Small intestine (tissue), 7 donors: Measurements from ENCODE around the gene PYCARD. TPM values are rescaled to one million over a fixed set of nuclear protein-coding genes. Genes with fewer than 3 reads are reported as not detected.
A peak's percentile ranks its signal among the peaks of the same experiment; 100 is the strongest.
"Not testable (repeated sequence)": the region's sequence is repeated elsewhere in the genome, so short reads cannot be mapped to it uniquely, and the experiment has no call there.

Experiments
- DNase-seq, 2 donors: peaks; one replicate each; pipeline versions ENCODE4 v3.0.0 to v3.0.0-alpha.2; 2013
- FAIRE-seq: peaks from 2 replicates; lab custom pipeline; 2012; peaks lifted over from hg19 to GRCh38; lab: Jason Lieb, UNC
- H3K27ac ChIP-seq, 3 donors: one replicate each; pipeline ENCODE4 v1.5.1; 2013; ENCODE audit warnings: low read length in 2 of 3, mild to moderate bottlenecking in 2 of 3, control low read depth in 1 of 3, inconsistent platforms in 1 of 3, low read depth in 1 of 3, moderate library complexity in 1 of 3
- H3K27me3 ChIP-seq, 3 donors: one replicate each; pipeline ENCODE4 v1.6.1; 2013; ENCODE audit warnings: low read length in 3 of 3, inconsistent platforms in 1 of 3; ENCODE audit not compliant: control insufficient read depth in 3 of 3, insufficient read depth in 3 of 3
- H3K36me3 ChIP-seq, 3 donors: one replicate each; pipeline ENCODE4 v1.6.1; 2013; ENCODE audit warnings: low read length in 3 of 3, inconsistent platforms in 1 of 3, low read depth in 1 of 3, mild to moderate bottlenecking in 1 of 3, moderate library complexity in 1 of 3; ENCODE audit not compliant: control insufficient read depth in 3 of 3, insufficient read depth in 2 of 3
- H3K4me1 ChIP-seq, 3 donors: one replicate each; pipeline ENCODE4 v1.6.1; 2013; ENCODE audit warnings: low read length in 2 of 3, inconsistent platforms in 1 of 3, low read depth in 1 of 3, mild to moderate bottlenecking in 1 of 3, moderate library complexity in 1 of 3; ENCODE audit not compliant: control insufficient read depth in 3 of 3, insufficient read depth in 2 of 3
- H3K4me3 ChIP-seq, 3 donors: one replicate each; pipeline ENCODE4 v1.5.1; 2013; ENCODE audit warnings: low read length in 3 of 3, control low read depth in 1 of 3, inconsistent platforms in 1 of 3, low read depth in 1 of 3, mild to moderate bottlenecking in 1 of 3, moderate library complexity in 1 of 3
- H3K9me3 ChIP-seq, 2 donors: one replicate each; pipeline ENCODE4 v1.6.1; 2013; ENCODE audit warnings: low read depth in 1 of 2, low read length in 1 of 2; ENCODE audit not compliant: control insufficient read depth in 2 of 2, insufficient read depth in 1 of 2
- WGBS, 3 donors: extraction: QIAGEN DNeasy Blood & Tissue Kit; methylation state at CpG; one replicate each; pipeline ENCODE4 v1.1.7; 2013; 5-methylcytosine and 5-hydroxymethylcytosine counted together
- polyA plus RNA-seq, 4 donors: library from polyadenylated mRNA; stranded (reverse) in 3 of 4; unstranded in 1 of 4; fragments of 200-250 nt in 3 of 4; fragments of 120-200 nt in 1 of 4; gene quantifications; one replicate each; pipeline versions ENCODE4 v1.2.1 to v1.2.3, GENCODE V29; 2013
- donor health status: healthy with polysubstance abuse.
- donor health status: control.
- donor health status: control.
- donor health status: Bipolar disorder and iron deficiency.
- donor health status: healthy.

Gene PYCARD
- polyA plus RNA-seq, 4 donors, result 47.1 to 247 (median 170) TPM

GRCh38 chr16:31170048-31170447, 32.5 kb downstream of the PYCARD start:
- WGBS, 3 donors, result no CpG with 5 or more reads among the region's 2 CpGs
- peak overlapping the region in 2 of 3 donors; percentile 33 to 56 for H3K27ac ChIP-seq
- not testable (repeated sequence) for H3K4me3 ChIP-seq, FAIRE-seq, H3K27me3 ChIP-seq, H3K4me1 ChIP-seq, H3K9me3 ChIP-seq, H3K36me3 ChIP-seq
- peak; percentile 58 to 64 for DNase-seq

DNA sequence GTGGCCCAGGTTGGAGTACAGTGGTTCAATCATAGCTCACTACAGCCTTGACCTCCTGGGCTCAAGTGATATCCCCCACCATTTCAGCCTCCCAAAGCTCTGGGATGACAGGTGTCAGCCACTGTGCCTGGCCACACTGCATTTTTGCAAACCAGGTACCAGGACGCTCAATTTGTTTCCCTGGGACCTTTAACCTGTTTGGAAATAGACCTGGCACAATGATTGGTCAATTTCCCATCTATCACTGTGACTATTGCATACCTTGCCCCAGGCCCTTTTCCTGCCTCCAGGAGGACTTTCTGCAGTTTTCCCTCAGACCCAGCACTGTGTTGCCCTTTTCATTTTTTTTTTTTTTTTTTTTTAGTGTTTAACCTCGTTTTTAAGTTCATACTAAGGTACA, 33.7 kb downstream of the PYCARD start:
- H3K27me3 ChIP-seq, result no peaks in the 10 kb centered on the region
- H3K4me3 ChIP-seq, result no peak overlapping the region
- peaks cover 2 to 5% (median 2%) of the 10 kb centered on the region in 3 donors for H3K4me1 ChIP-seq
- no peak for FAIRE-seq
- H3K9me3 ChIP-seq, result no peaks in the 10 kb centered on the region
- H3K36me3 ChIP-seq, result no peaks in the 10 kb centered on the region
- DNase-seq, result no peak
- 44 to 68% (median 68%) methylated on average over 2 of the region's 2 CpGs for WGBS, 3 donors
- H3K27ac ChIP-seq, result no peak overlapping the region

- 89 to 94% (median 93%) methylated on average over 8 of the region's 8 CpGs for WGBS, 3 donors
- DNase-seq, result no peak
- Histone ChIP-seq H3K4me3 (no peak overlapping the region), H3K9me3 (no peaks in the 10 kb centered on the region), H3K27ac (no peak overlapping the region), H3K27me3 (no peaks in the 10 kb centered on the region), H3K4me1 (peaks cover 2 to 5% (median 2%) of the 10 kb centered on the region in 3 donors), H3K36me3 (no peaks in the 10 kb centered on the region)
- FAIRE-seq, result no peak
Measured at GRCh38 chr16:31167315-31167714, 35.2 kb downstream of the PYCARD start.

DNA sequence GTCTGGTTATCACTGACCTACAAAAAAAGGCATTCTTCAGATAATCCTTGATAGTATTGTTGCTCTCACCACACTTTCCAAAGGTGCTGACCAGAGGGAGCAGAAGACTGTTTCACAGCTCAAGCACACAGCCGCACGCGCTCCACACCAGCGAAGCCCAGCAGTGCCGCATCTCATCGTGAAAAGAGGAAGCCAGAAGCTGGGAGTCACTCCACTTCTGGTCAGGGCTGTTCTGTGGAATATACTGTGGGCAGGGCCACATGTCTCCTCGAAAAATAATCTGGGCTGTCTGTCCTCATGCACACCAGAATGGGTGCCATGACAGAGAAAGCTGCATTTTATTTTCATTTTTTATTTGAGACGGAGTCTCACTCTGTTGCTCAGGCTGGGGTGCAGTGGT, 45.4 kb downstream of the PYCARD start:
- Histone ChIP-seq H3K4me1 (no peaks in the 10 kb centered on the region), H3K27ac (no peak overlapping the region), H3K36me3 (no peaks in the 10 kb centered on the region), H3K4me3 (no peak overlapping the region), H3K27me3 (no peaks in the 10 kb centered on the region), H3K9me3 (no peaks in the 10 kb centered on the region)
- DNase-seq, result no peak
- FAIRE-seq, result no peak
- 43 to 46% (median 43%) methylated on average over 8 of the region's 8 CpGs for WGBS, 3 donors

Other genes with a start within 250 kb of the PYCARD start
- gene SETD1A, start 245.0 kb downstream of the PYCARD start, polyA plus RNA-seq, result 10 to 100 TPM in 2 of 4 donors, 1 to 10 TPM in 2; 6.9 to 11.4 (median 9.0) TPM
- gene HSD3B7, start 217.6 kb downstream of the PYCARD start, polyA plus RNA-seq, result 10 to 100 TPM; 15.9 to 48.9 (median 23.2) TPM
- gene STX1B, start 192.1 kb downstream of the PYCARD start, polyA plus RNA-seq, result 1 to 10 TPM in 1 of 4 donors, under 1 TPM in 1, not detected in 2; 0.64 to 1.5 TPM
- 100 to 1,000 TPM in 2 of 4 donors, 10 to 100 TPM in 2; 64.6 to 115 (median 91.5) TPM for gene STX4, start 169.2 kb downstream of the PYCARD start, polyA plus RNA-seq
- 10 to 100 TPM in 2 of 4 donors, 1 to 10 TPM in 2; 5.4 to 12.2 (median 10.1) TPM for gene ZNF668, start 128.5 kb downstream of the PYCARD start, polyA plus RNA-seq
- gene ZNF646, start 128.3 kb downstream of the PYCARD start, polyA plus RNA-seq, result 10 to 100 TPM in 2 of 4 donors, 1 to 10 TPM in 2; 3.0 to 14.0 (median 7.3) TPM
- 1 to 10 TPM; 1.2 to 4.7 (median 1.7) TPM for gene PRSS53, start 113.8 kb downstream of the PYCARD start, polyA plus RNA-seq
- gene VKORC1, start 108.0 kb downstream of the PYCARD start, polyA plus RNA-seq, result 10 to 100 TPM; 54.4 to 87.8 (median 80.6) TPM
- 10 to 100 TPM; 23.8 to 30.5 (median 27.6) TPM for gene BCKDK, start 94.4 kb downstream of the PYCARD start, polyA plus RNA-seq
- 10 to 100 TPM; 43.7 to 57.1 (median 44.0) TPM for gene KAT8, start 85.1 kb downstream of the PYCARD start, polyA plus RNA-seq
- gene PRSS8, start 67.0 kb downstream of the PYCARD start, polyA plus RNA-seq, result 100 to 1,000 TPM; 220 to 393 (median 292) TPM
- 10 to 100 TPM in 2 of 4 donors, 1 to 10 TPM in 2; 2.5 to 19.2 (median 8.1) TPM for gene PRSS36, start 52.7 kb downstream of the PYCARD start, polyA plus RNA-seq
- gene FUS, start 22.6 kb downstream of the PYCARD start, polyA plus RNA-seq, result 100 to 1,000 TPM; 147 to 415 (median 209) TPM
- gene TRIM72, start 11.4 kb upstream of the PYCARD start, polyA plus RNA-seq, result under 1 TPM; under 0.01 to 0.32 (median 0.13) TPM
- gene PYDC1, start 14.4 kb upstream of the PYCARD start, polyA plus RNA-seq, result under 1 TPM in 1 of 4 donors, not detected in 3; 0.32 TPM
- gene ITGAM, start 57.2 kb upstream of the PYCARD start, polyA plus RNA-seq, result 1 to 10 TPM in 2 of 4 donors, under 1 TPM in 2; 0.22 to 4.3 (median 0.92) TPM
- gene ITGAX, start 152.4 kb upstream of the PYCARD start, polyA plus RNA-seq, result 1 to 10 TPM in 2 of 4 donors, under 1 TPM in 2; 0.22 to 2.5 (median 1.1) TPM
- under 1 TPM in 2 of 4 donors, not detected in 2; 0.06 to 0.15 TPM for gene ITGAD, start 190.6 kb upstream of the PYCARD start, polyA plus RNA-seq
- gene COX6A2, start 225.6 kb upstream of the PYCARD start, polyA plus RNA-seq, result 10 to 100 TPM in 3 of 4 donors, under 1 TPM in 1; 0.60 to 24.3 (median 13.0) TPM
- 1 to 10 TPM in 1 of 4 donors, under 1 TPM in 3; 0.30 to 1.7 (median 0.49) TPM for gene ZNF843, start 240.0 kb upstream of the PYCARD start, polyA plus RNA-seq